Neural progenitor cell (in vitro differentiated cells): ENCODE results near the gene MAD1L1. TPM values are rescaled to one million over a fixed set of nuclear protein-coding genes. Genes with fewer than 3 reads are reported as not detected.

Source experiments
- DNase-seq: peaks from one replicate; pipeline ENCODE4 v3.0.0-alpha.2; 2016; ENCODE audit warnings: low spot score
- H2AFZ ChIP-seq: fragments of 200-600 bp; sonication (generic); replicated peaks from 2 replicates; pipeline ENCODE4 v1.6.1; 2016; ENCODE audit warnings: antibody characterized with exemption
- H3F3A ChIP-seq: fragments of 200-600 bp; sonication (generic); 2 replicates; pipeline ENCODE4 v1.6.1; 2016; ENCODE audit warnings: antibody characterized with exemption, low read depth
- H3K27ac ChIP-seq: fragments of 200-600 bp; sonication (generic); 2 replicates; pipeline ENCODE4 v1.5.1; 2016; ENCODE audit warnings: mild to moderate bottlenecking
- H3K27me3 ChIP-seq: fragments of 200-600 bp; sonication (generic); 2 replicates; pipeline ENCODE4 v1.6.1; 2016; ENCODE audit warnings: mild to moderate bottlenecking, moderate library complexity
- H3K36me3 ChIP-seq: fragments of 200-600 bp; sonication (generic); 2 replicates; pipeline ENCODE4 v1.5.1; 2016
- H3K4me1 ChIP-seq: fragments of 200-600 bp; sonication (generic); 2 replicates; pipeline ENCODE4 v1.6.1; 2016; ENCODE audit warnings: mixed run types
- H3K4me2 ChIP-seq: fragments of 200-600 bp; sonication (generic); 2 replicates; pipeline ENCODE4 v1.6.1; 2016
- H3K4me3 ChIP-seq: fragments of 200-600 bp; sonication (generic); 2 replicates; pipeline ENCODE4 v1.5.1; 2016
- H3K79me2 ChIP-seq: fragments of 200-600 bp; sonication (generic); 2 replicates; pipeline ENCODE4 v1.6.1; 2016; ENCODE audit warnings: low read depth
- H3K9ac ChIP-seq: fragments of 200-600 bp; sonication (generic); 2 replicates; pipeline ENCODE4 v1.6.1; 2016
- H3K9me3 ChIP-seq: fragments of 200-600 bp; sonication (generic); 2 replicates; pipeline ENCODE4 v1.5.1; 2016; ENCODE audit warnings: low read depth
- H4K20me1 ChIP-seq: fragments of 200-600 bp; sonication (generic); 2 replicates; pipeline ENCODE4 v1.6.1; 2016; ENCODE audit warnings: low read depth
- H3K27ac Mint-ChIP-seq: 3 replicates; pipeline ENCODE4 v1.8.0; 2021; ENCODE audit warnings: mixed read lengths
- H3K27me3 Mint-ChIP-seq: 2 replicates; pipeline ENCODE4 v1.8.0; 2022; ENCODE audit warnings: low read depth, mild to moderate bottlenecking, inconsistent platforms, moderate library complexity, mixed read lengths; ENCODE audit not compliant: insufficient read depth
- H3K36me3 Mint-ChIP-seq: 3 replicates; pipeline ENCODE4 v1.8.0; 2021; ENCODE audit warnings: mixed read lengths
- H3K4me1 Mint-ChIP-seq: 3 replicates; pipeline ENCODE4 v1.8.0; 2021; ENCODE audit warnings: mixed read lengths
- H3K4me3 Mint-ChIP-seq: 3 replicates; pipeline ENCODE4 v1.8.0; 2021; ENCODE audit warnings: mild to moderate bottlenecking, moderate library complexity, mixed read lengths
- H3K9me3 Mint-ChIP-seq: 3 replicates; pipeline ENCODE4 v1.8.0; 2020; ENCODE audit warnings: mixed read lengths
- EZH2 ChIP-seq: fragments of 200-600 bp; sonication (generic); IDR thresholded peaks from 2 replicates; pipeline ENCODE4 v1.6.1; 2017; ENCODE audit warnings: antibody characterized with exemption, mild to moderate bottlenecking, moderate library complexity
- EZH2phosphoT487 ChIP-seq: fragments of 200-600 bp; sonication (generic); IDR thresholded peaks from 2 replicates; pipeline ENCODE4 v1.6.1; 2017; ENCODE audit warnings: antibody characterized with exemption
- total RNA-seq: library from RNA; depleted of rRNA; stranded (reverse); fragments of >200 nt; gene quantifications from 2 replicates; pipeline ENCODE4 v1.2.3, GENCODE V29; 2015; ENCODE audit warnings: low replicate concordance
- TF ChIP-seq, protein P1 (sequence below): fragments of 200-600 bp; sonication (generic); IDR thresholded peaks from 2 replicates; pipeline ENCODE4 v1.5.1; 2017; ENCODE audit warnings: antibody characterized with exemption, mild to moderate bottlenecking

MAD1L1 gene
- total RNA-seq, 1 donor from 2014 or later = 23.7 TPM

DNA sequence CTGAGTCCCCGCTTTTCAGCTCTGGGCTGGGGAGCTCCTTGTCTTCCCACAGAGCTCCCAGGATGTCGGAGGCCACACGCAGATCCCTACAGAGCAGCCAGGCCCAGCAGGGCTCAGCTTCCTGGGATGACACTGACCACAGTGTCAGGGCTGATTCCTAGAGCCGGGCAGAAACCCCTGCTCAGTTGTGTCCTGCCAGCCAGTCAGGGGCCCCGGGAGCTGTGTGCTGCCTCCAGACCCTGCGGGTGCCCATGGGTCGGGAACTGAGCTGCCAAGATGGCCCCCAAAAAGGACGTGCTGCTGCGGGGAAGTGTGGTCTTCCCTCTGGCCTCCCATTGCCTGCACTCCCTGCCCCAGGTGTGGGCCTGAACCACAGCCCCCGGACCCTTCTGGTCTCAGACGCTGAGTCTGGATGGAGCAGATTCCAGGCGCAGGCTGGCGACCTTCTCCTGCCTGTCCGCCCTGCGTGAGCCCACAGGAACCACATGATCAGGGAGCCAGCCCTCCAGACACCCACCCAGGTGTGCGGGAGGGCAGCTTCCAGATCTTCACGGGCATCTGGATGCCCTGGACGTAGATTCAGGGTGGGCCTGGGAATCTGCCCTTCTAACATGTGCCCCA, 217.4 kb downstream of the MAD1L1 start:
- no peak overlapping the region for H3K4me2 ChIP-seq
- peaks cover 13% of the 10 kb centered on the region for H3K4me1 ChIP-seq
- Mint-ChIP-seq H3K4me3 (no peak overlapping the region), H3K4me1 (peaks cover 27% of the 10 kb centered on the region), H3K9me3 (no peaks in the 10 kb centered on the region), H3K27me3 (peaks cover 7% of the 10 kb centered on the region), H3K27ac (no peak overlapping the region), H3K36me3 (no peaks in the 10 kb centered on the region)
- H3K4me3 ChIP-seq = no peak overlapping the region
- peaks cover 5% of the 10 kb centered on the region for H3F3A ChIP-seq
- H3K9me3 ChIP-seq = no peaks in the 10 kb centered on the region
- no peak for DNase-seq
- no peaks in the 10 kb centered on the region for H3K27me3 ChIP-seq
- H3K79me2 ChIP-seq = no peaks in the 10 kb centered on the region
- no peaks in the 10 kb centered on the region for H3K36me3 ChIP-seq
- H3K27ac ChIP-seq = no peak overlapping the region
- no peak overlapping the region for H3K9ac ChIP-seq
- TF ChIP-seq, protein P1, sequence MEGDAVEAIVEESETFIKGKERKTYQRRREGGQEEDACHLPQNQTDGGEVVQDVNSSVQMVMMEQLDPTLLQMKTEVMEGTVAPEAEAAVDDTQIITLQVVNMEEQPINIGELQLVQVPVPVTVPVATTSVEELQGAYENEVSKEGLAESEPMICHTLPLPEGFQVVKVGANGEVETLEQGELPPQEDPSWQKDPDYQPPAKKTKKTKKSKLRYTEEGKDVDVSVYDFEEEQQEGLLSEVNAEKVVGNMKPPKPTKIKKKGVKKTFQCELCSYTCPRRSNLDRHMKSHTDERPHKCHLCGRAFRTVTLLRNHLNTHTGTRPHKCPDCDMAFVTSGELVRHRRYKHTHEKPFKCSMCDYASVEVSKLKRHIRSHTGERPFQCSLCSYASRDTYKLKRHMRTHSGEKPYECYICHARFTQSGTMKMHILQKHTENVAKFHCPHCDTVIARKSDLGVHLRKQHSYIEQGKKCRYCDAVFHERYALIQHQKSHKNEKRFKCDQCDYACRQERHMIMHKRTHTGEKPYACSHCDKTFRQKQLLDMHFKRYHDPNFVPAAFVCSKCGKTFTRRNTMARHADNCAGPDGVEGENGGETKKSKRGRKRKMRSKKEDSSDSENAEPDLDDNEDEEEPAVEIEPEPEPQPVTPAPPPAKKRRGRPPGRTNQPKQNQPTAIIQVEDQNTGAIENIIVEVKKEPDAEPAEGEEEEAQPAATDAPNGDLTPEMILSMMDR = no peak
- TF ChIP-seq EZH2phosphoT487 = no peak
- TF ChIP-seq EZH2 = no peak
- H2AFZ ChIP-seq = no peak overlapping the region
- H4K20me1 ChIP-seq = peaks cover 10% of the 10 kb centered on the region

DNA sequence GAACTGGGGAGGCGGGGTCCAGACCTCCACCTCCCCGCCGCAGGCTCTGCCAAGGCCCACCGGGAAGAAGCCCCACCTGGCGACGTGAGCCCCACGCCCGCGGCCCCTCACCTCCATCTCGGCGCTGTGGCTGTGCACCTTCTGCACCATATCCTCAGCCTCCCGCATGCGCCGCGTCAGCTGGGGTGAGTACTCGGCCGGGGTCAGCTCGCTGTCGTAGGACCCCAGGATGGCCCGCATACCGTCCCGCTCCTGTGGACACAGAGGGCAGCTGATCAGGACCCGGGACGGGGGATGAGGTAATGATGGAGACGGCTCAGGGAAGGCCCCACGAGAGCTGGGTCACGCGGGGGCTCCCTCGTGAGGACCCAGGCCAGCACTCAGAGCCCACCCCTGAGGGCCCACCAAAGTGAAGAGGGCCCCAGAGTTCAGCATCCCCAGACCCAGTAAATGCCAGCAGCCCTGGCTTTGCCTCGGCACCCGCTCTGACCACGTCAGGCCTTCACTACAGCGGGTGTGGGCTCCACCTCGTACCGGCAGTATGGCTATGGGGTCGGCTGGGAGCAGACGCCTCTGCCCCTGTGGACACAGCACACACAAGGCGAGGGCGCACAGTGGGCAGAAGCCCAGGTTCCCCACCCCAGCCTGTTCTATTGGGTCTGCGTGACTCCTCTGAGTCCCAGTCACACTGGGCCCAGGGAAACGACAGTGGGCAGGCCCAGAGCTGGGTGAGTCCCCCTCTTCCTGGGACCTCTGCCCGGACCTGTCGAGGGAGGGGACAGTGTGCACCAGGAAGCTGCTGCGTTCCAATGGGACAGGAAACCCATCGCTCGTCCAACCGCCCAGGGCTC, 218.1 kb downstream of the MAD1L1 start:
- TF ChIP-seq EZH2 (no peak), EZH2phosphoT487 (no peak)
- TF ChIP-seq, protein P1 = no peak
- peaks cover 10% of the 10 kb centered on the region for H4K20me1 ChIP-seq
- no peak overlapping the region for H3K4me3 ChIP-seq
- H3K4me1 Mint-ChIP-seq = peaks cover 22% of the 10 kb centered on the region
- no peak overlapping the region for H3K4me3 Mint-ChIP-seq
- H3K27ac Mint-ChIP-seq = no peak overlapping the region
- no peak overlapping the region for H3K27ac ChIP-seq
- H3K27me3 Mint-ChIP-seq = peaks cover 7% of the 10 kb centered on the region
- no peak for DNase-seq
- H3K9me3 Mint-ChIP-seq = no peaks in the 10 kb centered on the region
- H3F3A ChIP-seq = peaks cover 5% of the 10 kb centered on the region
- no peaks in the 10 kb centered on the region for H3K9me3 ChIP-seq
- peaks cover 13% of the 10 kb centered on the region for H3K4me1 ChIP-seq
- H3K79me2 ChIP-seq = no peaks in the 10 kb centered on the region
- H3K36me3 Mint-ChIP-seq = no peaks in the 10 kb centered on the region
- H3K9ac ChIP-seq = no peak overlapping the region
- H2AFZ ChIP-seq = no peak overlapping the region
- no peaks in the 10 kb centered on the region for H3K36me3 ChIP-seq
- no peaks in the 10 kb centered on the region for H3K27me3 ChIP-seq
- no peak overlapping the region for H3K4me2 ChIP-seq

DNA sequence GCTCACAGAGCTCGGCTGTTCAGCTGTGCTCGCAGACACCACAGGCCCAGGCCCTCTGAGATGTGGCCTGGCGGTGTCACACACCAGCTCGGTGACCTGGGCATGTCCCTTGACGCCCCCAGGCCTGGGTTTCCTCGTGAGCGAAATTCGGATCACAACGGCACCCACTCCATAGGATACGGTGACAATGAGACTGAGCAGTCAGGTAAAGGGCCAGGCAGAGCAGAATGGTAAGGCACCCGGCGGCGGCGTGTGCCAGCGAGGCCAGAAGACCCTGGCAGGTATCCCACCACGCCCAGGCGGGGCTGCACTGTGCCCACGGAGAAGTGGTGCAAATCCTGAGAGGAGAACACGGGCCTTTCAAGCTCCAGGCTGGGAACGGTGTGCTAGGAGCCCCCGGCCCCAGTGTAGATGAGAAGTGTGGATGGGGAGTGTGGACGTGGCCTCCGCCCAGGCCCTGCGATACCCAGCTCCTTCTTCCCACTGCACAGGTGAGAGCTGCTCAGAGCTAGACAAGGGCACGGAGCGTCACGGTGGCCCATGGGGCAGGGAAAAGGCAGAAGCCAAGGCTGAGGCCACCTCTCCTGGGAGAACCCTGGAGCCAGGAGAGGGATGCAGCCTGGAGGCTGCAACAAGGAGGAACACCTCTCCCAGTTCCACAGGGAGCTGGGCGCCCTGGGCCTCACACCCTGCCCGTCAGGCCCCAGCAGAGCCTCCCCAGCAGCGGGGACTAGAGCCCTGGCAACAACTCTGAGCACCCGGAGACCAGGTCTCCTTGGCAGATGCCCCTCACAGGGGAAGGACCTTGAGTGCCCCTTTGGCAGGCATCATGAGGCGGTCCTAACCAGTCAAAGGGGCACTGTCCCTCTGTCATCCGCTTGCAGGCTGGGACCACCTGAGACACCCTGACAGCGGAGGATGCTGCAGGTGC, 219.1 kb downstream of the MAD1L1 start:
- H4K20me1 ChIP-seq = peaks cover 10% of the 10 kb centered on the region
- no peaks in the 10 kb centered on the region for H3K36me3 ChIP-seq
- peaks cover 15% of the 10 kb centered on the region for H3K4me1 Mint-ChIP-seq
- peaks cover 13% of the 10 kb centered on the region for H3K4me1 ChIP-seq
- H3F3A ChIP-seq = peaks cover 5% of the 10 kb centered on the region
- H3K9me3 Mint-ChIP-seq = no peaks in the 10 kb centered on the region
- peak overlapping the region; percentile 76 for H3K27ac Mint-ChIP-seq
- H3K4me3 Mint-ChIP-seq = no peak overlapping the region
- H3K4me3 ChIP-seq = no peak overlapping the region
- H3K27me3 ChIP-seq = no peaks in the 10 kb centered on the region
- no peak overlapping the region for H3K4me2 ChIP-seq
- H3K27ac ChIP-seq = no peak overlapping the region
- TF ChIP-seq EZH2phosphoT487 (no peak), EZH2 (no peak)
- TF ChIP-seq, protein P1 = no peak
- H3K79me2 ChIP-seq = no peaks in the 10 kb centered on the region
- DNase-seq = no peak
- H3K36me3 Mint-ChIP-seq = no peaks in the 10 kb centered on the region
- no peak overlapping the region for H2AFZ ChIP-seq
- H3K9ac ChIP-seq = no peak overlapping the region
- no peaks in the 10 kb centered on the region for H3K9me3 ChIP-seq
- peaks cover 7% of the 10 kb centered on the region for H3K27me3 Mint-ChIP-seq
